Large intestine (tissue), 3 donors: ENCODE data around the gene DHX32. TPM values are rescaled to one million over a fixed set of nuclear protein-coding genes. Genes with fewer than 3 reads are reported as not detected.

ENCODE experiments used
- DNase-seq, 2 donors: peaks; one replicate each; pipeline versions ENCODE4 v3.0.0 to v3.0.0-alpha.2; 2013
- H3K27ac ChIP-seq: one replicate; pipeline ENCODE4 v1.5.1; 2013; ENCODE audit warnings: low read length
- H3K27me3 ChIP-seq: 2 replicates; pipeline ENCODE4 v1.6.1; 2013; ENCODE audit warnings: low read length; ENCODE audit not compliant: control insufficient read depth, insufficient read depth
- H3K36me3 ChIP-seq: 2 replicates; pipeline ENCODE4 v1.6.1; 2013; ENCODE audit warnings: low read length; ENCODE audit not compliant: control insufficient read depth, insufficient read depth
- H3K4me1 ChIP-seq: one replicate; pipeline ENCODE4 v1.6.1; 2013; ENCODE audit warnings: low read length; ENCODE audit not compliant: control insufficient read depth, insufficient read depth
- H3K4me3 ChIP-seq: one replicate; pipeline ENCODE4 v1.5.1; 2013; ENCODE audit warnings: low read length
- H3K9me3 ChIP-seq: one replicate; pipeline ENCODE4 v1.6.1; 2013; ENCODE audit warnings: mild to moderate bottlenecking, low read depth, low read length, moderate library complexity; ENCODE audit not compliant: control insufficient read depth
- WGBS: methylation state at CpG from one replicate; pipeline ENCODE4 v1.1.5; 2013; ENCODE audit warnings: low lambda C conversion rate; ENCODE audit not compliant: insufficient coverage; 5-methylcytosine and 5-hydroxymethylcytosine counted together
- polyA plus RNA-seq: library from polyadenylated mRNA; unstranded; fragments of 120-200 nt; gene quantifications from one replicate; pipeline ENCODE4 v1.2.1, GENCODE V29; 2013

Gene DHX32
- polyA plus RNA-seq, 1 donor = 37.2 TPM

DNA sequence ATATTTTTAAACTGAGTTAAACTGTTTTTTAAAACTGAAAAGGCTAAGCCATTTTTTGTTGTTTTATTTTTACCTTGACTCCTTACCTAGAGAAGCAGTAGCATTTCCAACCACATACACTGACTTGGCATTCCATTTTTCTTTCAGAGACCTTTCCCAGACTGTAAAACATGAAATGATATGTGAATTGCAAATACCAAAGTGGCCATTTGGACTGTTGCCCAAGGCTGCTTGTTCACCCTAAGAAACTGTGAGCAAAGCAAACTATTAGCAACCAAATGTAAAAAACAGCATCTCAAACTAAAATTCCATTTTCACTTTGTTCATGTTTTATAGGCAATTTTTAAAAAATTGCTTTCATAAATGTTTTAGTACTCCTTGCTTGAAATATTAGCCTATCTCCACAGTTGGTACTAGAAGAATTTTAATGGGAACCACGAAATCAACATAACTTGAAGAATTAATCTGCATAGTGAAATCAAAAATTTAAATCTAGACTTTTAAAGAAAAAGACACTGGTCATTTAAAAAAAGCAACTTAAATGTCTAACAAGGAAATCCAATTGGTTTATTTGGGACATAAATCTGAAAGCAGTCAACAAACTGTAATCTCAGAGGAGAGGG lies 68.9 kb downstream of the DHX32 start:
- H3K4me1 ChIP-seq = no peaks in the 10 kb centered on the region
- DNase-seq = no peak
- peaks cover 57% of the 10 kb centered on the region for H3K36me3 ChIP-seq
- H3K27me3 ChIP-seq = no peaks in the 10 kb centered on the region
- H3K4me3 ChIP-seq = no peak overlapping the region
- no peak overlapping the region for H3K27ac ChIP-seq
- WGBS = no CpG with 5 or more reads among the region's 1 CpG
- H3K9me3 ChIP-seq = no peaks in the 10 kb centered on the region

GRCh38 chr10:125811251-125811650 lies 69.8 kb downstream of the DHX32 start:
- H3K36me3 ChIP-seq = peaks cover 67% of the 10 kb centered on the region
- no peak overlapping the region for H3K27ac ChIP-seq
- no peak for DNase-seq
- H3K4me1 ChIP-seq = no peaks in the 10 kb centered on the region
- WGBS = no CpG with 5 or more reads among the region's 1 CpG
- H3K4me3 ChIP-seq = no peak overlapping the region
- no peaks in the 10 kb centered on the region for H3K9me3 ChIP-seq
- no peaks in the 10 kb centered on the region for H3K27me3 ChIP-seq

- H3K4me3 ChIP-seq = no peak overlapping the region
- WGBS = no CpG with 5 or more reads among the region's 1 CpG
- H3K9me3 ChIP-seq = no peaks in the 10 kb centered on the region
- H3K4me1 ChIP-seq = no peaks in the 10 kb centered on the region
- no peak overlapping the region for H3K27ac ChIP-seq
- DNase-seq = no peak
- H3K36me3 ChIP-seq = peaks cover 69% of the 10 kb centered on the region
- H3K27me3 ChIP-seq = no peaks in the 10 kb centered on the region
Observed at GRCh38 chr10:125808047-125808446, 73.0 kb downstream of the DHX32 start.

- H3K9me3 ChIP-seq = no peaks in the 10 kb centered on the region
- 100% methylated on average over 1 of the region's 7 CpGs for WGBS
- no peaks in the 10 kb centered on the region for H3K27me3 ChIP-seq
- no peak for DNase-seq
- H3K4me1 ChIP-seq = no peaks in the 10 kb centered on the region
- peaks cover 64% of the 10 kb centered on the region for H3K36me3 ChIP-seq
- no peak overlapping the region for H3K4me3 ChIP-seq
- no peak overlapping the region for H3K27ac ChIP-seq
Observed at GRCh38 chr10:125802739-125803138, 78.4 kb downstream of the DHX32 start.

DNA sequence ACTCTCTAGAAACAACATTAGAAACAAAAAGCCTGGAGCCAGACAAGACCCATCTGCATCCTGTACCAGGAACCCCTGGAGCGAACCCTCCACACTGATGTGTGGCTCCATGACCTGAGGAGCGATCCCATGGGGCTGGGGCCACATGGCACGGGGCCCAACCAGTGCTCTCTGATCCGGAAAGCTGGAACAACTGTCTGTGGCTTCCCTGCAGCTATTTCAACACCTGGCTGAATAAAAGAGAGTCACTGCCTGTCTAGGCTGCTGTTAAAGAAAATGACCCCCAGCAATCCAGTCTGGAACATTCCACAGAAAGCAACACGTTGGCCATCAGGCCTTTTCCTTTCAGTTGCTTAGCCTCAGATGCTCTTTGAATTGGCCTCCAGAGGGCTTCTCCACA lies 79.0 kb downstream of the DHX32 start:
- peaks cover 64% of the 10 kb centered on the region for H3K36me3 ChIP-seq
- no peaks in the 10 kb centered on the region for H3K27me3 ChIP-seq
- H3K4me3 ChIP-seq = no peak overlapping the region
- DNase-seq = no peak
- no peak overlapping the region for H3K27ac ChIP-seq
- H3K9me3 ChIP-seq = no peaks in the 10 kb centered on the region
- no CpG with 5 or more reads among the region's 5 CpGs for WGBS
- H3K4me1 ChIP-seq = no peaks in the 10 kb centered on the region

- no peaks in the 10 kb centered on the region for H3K27me3 ChIP-seq
- H3K4me3 ChIP-seq = no peak overlapping the region
Observed at GRCh38 chr10:125801574-125801973, 79.5 kb downstream of the DHX32 start.

DNA sequence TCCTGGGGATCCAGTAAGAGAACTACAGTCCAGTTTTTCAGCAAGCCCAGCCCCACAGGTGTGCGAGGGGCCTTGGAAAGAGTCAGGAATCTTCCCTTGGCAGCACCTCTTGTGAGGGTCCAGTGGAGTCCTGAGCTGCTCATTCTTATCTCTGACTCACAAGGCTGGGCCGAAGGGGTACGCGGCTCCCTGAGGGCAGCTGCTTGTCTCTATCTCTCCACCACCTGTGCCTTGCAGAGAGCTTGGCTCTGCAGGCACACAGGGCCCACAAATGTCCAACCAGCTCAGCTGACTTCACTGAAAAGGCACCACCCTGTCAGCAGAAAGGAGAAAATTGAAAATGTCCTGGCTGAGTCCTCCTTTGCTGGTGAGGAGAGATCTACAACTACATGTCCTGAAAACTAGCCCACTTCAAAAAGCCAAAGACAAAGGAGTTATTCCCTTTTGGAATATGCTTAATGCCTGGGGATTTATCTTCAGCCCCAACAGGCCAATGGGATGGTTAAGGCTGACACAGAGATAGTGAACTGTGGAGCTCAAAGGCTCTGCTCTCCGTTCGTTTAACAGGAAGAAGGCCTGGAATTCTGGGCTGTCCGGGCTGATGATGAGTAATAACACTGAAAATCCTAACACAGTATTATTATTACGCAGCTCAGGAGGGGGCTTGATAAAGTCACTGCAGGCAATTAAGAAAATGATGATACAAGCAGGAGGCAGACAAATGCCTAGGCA lies 81.5 kb downstream of the DHX32 start:
- DNase-seq = no peak
- Histone ChIP-seq H3K4me1 (no peaks in the 10 kb centered on the region), H3K27ac (no peak overlapping the region), H3K4me3 (no peak overlapping the region), H3K9me3 (no peaks in the 10 kb centered on the region), H3K36me3 (peaks cover 66% of the 10 kb centered on the region), H3K27me3 (no peaks in the 10 kb centered on the region)
- no CpG with 5 or more reads among the region's 8 CpGs for WGBS

More at GRCh38 chr10:125801574-125801973, 79.5 kb downstream of the DHX32 start:
- peaks cover 63% of the 10 kb centered on the region for H3K36me3 ChIP-seq
- no peaks in the 10 kb centered on the region for H3K9me3 ChIP-seq
- DNase-seq = no peak
- 33% methylated on average over 1 of the region's 1 CpG for WGBS
- no peaks in the 10 kb centered on the region for H3K4me1 ChIP-seq
- H3K27ac ChIP-seq = no peak overlapping the region

GRCh38 chr10:125797994-125798662 lies 83.0 kb downstream of the DHX32 start:
- Histone ChIP-seq H3K4me3 (no peak overlapping the region), H3K9me3 (no peaks in the 10 kb centered on the region), H3K27ac (no peak overlapping the region), H3K4me1 (no peaks in the 10 kb centered on the region), H3K27me3 (no peaks in the 10 kb centered on the region), H3K36me3 (peaks cover 61% of the 10 kb centered on the region)
- no peak for DNase-seq
- 20% methylated on average over 1 of the region's 5 CpGs for WGBS

- WGBS = no CpG with 5 or more reads among the region's 8 CpGs
- no peak for DNase-seq
- H3K9me3 ChIP-seq = no peaks in the 10 kb centered on the region
- peaks cover 61% of the 10 kb centered on the region for H3K36me3 ChIP-seq
- no peak overlapping the region for H3K4me3 ChIP-seq
- H3K27me3 ChIP-seq = no peaks in the 10 kb centered on the region
- no peak overlapping the region for H3K27ac ChIP-seq
- H3K4me1 ChIP-seq = no peaks in the 10 kb centered on the region
Observed at GRCh38 chr10:125797424-125797823, 83.7 kb downstream of the DHX32 start.

- H3K27ac ChIP-seq = no peak overlapping the region
Observed at GRCh38 chr10:125795637-125796190, 85.4 kb downstream of the DHX32 start.

More at GRCh38 chr10:125795637-125796190, 85.4 kb downstream of the DHX32 start:
- H3K9me3 ChIP-seq = no peaks in the 10 kb centered on the region
- H3K36me3 ChIP-seq = peaks cover 65% of the 10 kb centered on the region
- DNase-seq = no peak
- no peaks in the 10 kb centered on the region for H3K27me3 ChIP-seq
- 100% methylated on average over 1 of the region's 8 CpGs for WGBS
- H3K4me3 ChIP-seq = no peak overlapping the region
- H3K4me1 ChIP-seq = no peaks in the 10 kb centered on the region
